GM12892 (cell line): ENCODE data around the gene NANS.

Source experiments
- POLR2A ChIP-seq: IDR thresholded peaks from 2 replicates; pipeline ENCODE4 v1.6.1; 2011; ENCODE audit warnings: low read depth, low read length, control low read depth
- POLR2AphosphoS5 ChIP-seq: IDR thresholded peaks from 2 replicates; pipeline ENCODE4 v1.6.1; 2011; ENCODE audit warnings: low read depth, low read length, control low read depth
- TAF1 ChIP-seq: IDR thresholded peaks from 2 replicates; pipeline ENCODE4 v1.6.1; 2011; ENCODE audit warnings: low read depth, mild to moderate bottlenecking, control low read depth, low read length, borderline replicate concordance

- TF ChIP-seq TAF1 = no peak
- TF ChIP-seq POLR2A = no peak
- TF ChIP-seq POLR2AphosphoS5 = no peak
These were observed 23.8 kb downstream of the NANS start for GRCh38 chr9:98080326-98080725.
